Measurements from ENCODE around the gene SMG9.
A peak's percentile ranks its signal among the peaks of the same experiment; 100 is the strongest.
"Not testable (repeated sequence)": the region's sequence is repeated elsewhere in the genome, so short reads cannot be mapped to it uniquely, and the experiment has no call there.

Gene SMG9

DNA sequence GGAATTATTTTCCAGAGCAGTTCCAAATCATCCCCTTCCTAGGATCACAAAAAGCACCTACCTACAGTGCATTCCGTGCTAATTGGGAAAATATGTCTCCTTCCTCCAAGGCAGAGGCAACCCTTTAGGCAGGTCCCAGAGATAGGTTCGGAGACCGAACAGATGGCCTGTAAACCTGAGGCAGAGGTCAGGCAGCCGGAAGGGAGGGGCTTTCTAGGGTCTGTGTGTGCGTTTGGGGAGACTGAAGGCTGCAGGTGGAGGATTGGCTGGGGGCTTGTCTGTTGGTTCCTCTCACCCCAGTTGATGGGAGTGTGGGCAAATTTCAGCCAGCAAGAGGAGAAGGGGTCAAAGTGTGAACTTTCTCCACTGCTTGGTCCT lies 19.0 kb upstream of the SMG9 start:
- TF ChIP-seq, protein P1, sequence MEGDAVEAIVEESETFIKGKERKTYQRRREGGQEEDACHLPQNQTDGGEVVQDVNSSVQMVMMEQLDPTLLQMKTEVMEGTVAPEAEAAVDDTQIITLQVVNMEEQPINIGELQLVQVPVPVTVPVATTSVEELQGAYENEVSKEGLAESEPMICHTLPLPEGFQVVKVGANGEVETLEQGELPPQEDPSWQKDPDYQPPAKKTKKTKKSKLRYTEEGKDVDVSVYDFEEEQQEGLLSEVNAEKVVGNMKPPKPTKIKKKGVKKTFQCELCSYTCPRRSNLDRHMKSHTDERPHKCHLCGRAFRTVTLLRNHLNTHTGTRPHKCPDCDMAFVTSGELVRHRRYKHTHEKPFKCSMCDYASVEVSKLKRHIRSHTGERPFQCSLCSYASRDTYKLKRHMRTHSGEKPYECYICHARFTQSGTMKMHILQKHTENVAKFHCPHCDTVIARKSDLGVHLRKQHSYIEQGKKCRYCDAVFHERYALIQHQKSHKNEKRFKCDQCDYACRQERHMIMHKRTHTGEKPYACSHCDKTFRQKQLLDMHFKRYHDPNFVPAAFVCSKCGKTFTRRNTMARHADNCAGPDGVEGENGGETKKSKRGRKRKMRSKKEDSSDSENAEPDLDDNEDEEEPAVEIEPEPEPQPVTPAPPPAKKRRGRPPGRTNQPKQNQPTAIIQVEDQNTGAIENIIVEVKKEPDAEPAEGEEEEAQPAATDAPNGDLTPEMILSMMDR (IDR thresholded peaks at IDR 0.05; ENCODE audit: low read depth, low read length), result no peak
- DNase-seq (ENCODE audit: extremely low read depth, low read depth), result no peak

DNA sequence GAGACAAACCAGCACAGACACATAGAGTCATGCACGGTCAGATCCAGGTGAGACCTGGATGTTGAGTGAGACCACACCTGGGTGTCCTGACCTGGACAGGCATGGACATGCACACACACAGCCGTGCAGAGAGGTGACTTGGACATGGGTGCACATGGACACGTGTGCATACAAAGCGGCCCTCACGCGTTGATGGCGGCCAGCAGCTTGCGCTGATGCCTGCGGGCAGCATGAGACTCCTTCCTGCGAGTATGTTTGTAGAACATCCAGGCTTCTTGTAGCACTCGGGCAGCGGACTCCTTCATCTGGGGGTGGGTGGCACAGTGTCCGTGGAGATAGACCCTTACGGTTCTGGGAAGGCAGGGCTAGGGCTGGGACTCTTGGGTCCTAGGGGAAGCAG lies 14.5 kb upstream of the SMG9 start:
- DNase-seq (ENCODE audit: extremely low read depth, low read depth), result no peak
- TF ChIP-seq, protein P1 (IDR thresholded peaks at IDR 0.05; ENCODE audit: low read depth, low read length), result no peak

DNA sequence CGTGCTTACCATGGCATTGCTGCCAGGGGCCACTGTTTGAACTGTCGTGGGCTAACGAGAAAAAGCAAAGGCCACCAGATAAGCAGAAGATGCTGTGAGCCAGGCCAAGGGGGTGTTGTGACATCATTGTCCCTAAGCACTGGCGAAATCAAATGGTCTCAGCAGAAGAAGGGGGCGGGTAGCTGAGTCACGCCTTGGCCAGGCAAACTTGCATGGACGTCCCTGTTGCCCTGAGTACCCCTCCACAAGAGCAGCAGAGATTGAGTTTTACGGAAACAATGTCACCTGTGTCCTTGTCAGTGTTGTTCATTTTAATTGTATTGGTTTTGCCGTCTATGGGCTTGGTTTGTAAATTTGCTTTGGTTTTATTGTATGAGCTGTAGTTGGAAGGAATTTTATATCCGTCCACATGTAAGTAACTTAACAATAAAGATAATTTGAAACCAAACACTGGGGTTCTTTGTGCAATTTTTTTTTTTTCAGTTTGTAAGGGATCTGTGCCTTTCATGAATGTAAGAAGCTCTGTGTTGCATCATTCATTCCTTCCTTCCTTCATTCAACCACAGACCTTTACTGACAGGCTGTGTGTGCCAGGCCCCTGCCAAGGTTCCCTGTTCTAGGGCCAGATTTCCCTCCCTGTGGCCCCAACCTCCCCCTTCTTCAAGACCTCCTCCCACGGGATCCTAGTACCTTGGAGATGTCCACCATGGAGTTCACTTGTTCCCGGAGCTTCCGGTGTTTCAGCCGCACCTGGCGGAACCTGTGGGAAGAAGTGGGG lies 13.7 kb upstream of the SMG9 start:
- TF ChIP-seq, protein P1 (IDR thresholded peaks at IDR 0.05; ENCODE audit: low read depth, low read length), result no peak
- no peak for DNase-seq (ENCODE audit: extremely low read depth, low read depth)

DNA sequence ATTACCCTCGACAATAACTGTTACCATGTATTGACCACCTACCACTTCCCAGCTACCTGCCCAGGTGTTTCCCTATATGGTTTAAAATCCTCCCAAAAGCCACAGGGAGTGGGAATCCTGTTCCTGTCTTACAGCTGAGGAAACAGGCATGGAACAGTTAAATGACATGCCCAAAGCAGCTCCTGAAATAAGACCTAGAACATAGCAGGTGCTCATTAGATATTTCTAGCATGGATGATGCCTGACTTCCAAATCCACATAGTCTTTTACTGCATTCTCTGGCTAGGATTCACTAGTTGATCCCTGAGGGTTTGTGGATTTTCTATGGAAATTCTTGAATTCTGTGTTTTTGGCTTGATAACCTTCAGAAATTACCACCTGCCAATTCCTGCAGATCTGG lies 13.1 kb upstream of the SMG9 start:
- no peak for DNase-seq (ENCODE audit: extremely low read depth, low read depth)
- TF ChIP-seq, protein P1 (IDR thresholded peaks at IDR 0.05; ENCODE audit: low read depth, low read length), result no peak

DNA sequence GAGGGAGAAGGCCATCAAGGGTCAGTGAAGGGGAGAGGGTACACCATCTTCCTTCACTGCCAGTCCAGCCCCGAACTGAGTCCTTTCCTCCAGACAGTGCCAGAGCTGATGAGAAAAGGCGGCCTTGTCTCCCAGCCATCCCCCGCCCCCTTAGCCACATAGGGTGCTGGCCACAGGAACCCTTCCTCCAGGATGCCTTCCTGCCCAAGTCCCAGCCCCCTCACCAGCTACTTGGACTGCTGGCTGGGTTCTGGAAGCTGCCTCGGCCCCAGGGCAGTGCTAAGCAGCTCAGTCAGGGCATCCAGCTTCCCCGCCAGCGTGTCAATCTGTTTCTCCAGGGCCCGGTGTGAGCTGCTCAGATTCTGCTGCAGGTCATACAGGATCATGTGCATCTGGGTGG lies 12.6 kb upstream of the SMG9 start:
- TF ChIP-seq, protein P1 (IDR thresholded peaks at IDR 0.05; ENCODE audit: low read depth, low read length), result no peak
- no peak for DNase-seq (ENCODE audit: extremely low read depth, low read depth)

DNA sequence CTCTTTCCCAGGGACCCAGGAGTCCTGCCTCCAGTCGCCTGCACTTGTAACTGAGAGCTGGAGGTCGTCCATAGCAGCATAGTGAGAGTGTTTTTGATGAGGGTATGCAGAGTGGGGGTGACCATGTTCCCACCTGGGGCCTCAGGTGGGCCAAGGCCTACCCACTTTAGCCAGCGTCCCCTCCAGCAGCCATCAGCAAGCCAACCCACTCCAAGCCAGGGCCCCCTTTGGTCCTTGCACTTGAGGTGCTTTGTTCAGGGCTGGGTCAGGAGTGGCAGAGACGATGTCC lies 11.9 kb upstream of the SMG9 start:
- DNase-seq (ENCODE audit: extremely low read depth, low read depth), result no peak

DNA sequence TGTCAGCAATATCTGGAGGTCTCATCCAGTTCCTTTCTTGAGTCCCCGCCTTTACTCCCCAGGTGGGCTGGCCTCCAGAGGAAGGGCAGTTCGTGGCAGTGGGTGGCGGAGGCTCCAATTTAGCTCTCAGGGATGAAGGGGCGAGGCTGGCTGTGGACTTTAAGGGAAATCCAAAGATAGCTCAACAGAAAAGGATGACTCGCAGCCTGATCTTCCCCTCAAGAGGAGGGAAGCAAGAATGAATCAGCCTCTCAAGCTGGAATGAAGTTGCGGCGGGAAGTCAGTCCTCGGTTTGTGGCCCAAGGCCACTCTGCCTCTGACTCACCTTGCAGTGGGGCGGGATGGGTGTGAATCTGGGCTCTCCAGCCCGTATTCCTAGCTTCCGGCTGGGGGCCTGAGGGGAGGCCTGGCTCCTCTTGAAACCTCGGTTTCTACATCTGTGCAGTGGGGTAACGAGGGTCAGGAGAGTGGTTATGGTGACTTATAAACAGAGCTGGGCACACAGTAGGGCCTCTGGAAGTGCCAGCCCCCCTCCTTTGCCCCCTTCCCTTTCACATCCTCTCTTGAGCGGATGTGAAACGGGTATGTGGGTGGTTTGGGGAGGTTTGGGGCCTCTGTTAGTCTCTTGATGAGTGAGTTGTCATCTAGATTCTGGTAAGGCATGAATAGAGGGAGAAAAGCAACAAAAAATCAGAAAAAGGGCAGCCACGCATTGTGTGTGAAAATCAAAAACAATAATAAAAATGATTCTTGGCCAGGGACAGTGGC lies 10.5 kb upstream of the SMG9 start:
- TF ChIP-seq, protein P1 (IDR thresholded peaks at IDR 0.05; ENCODE audit: low read depth, low read length), result no peak
- peak; percentile 76 for DNase-seq (ENCODE audit: extremely low read depth, low read depth)

More for the DNA sequence above, 11.9 kb upstream of the SMG9 start:
- TF ChIP-seq, protein P1 (IDR thresholded peaks at IDR 0.05; ENCODE audit: low read depth, low read length), result no peak

DNA sequence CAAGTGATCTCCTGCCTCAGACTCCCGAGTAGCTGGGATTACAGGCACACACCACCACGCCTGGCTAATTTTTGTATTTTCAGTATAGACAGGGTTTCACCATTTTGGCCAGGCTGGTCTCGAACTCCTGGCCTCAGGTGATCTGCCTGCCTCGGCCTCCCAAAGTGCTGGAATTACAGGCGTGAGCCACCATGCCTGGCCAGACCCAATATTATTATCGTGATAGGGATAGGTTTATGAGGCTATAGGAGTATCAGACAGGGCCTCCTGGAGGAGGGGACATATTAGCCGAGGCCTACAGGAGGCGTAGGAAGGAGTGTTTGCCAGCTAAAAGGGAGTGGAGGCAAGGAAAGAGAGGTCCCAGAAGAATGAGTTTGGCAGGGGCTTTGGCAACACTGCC lies 9.9 kb upstream of the SMG9 start:
- not testable (repeated sequence) for DNase-seq (ENCODE audit: extremely low read depth, low read depth)

Data from AG09319 (cell line).